GM19397 (cell line): ENCODE measurements around the gene TAF9B.
"Not testable (repeated sequence)": the region's sequence is repeated elsewhere in the genome, so short reads cannot be mapped to it uniquely, and the experiment has no call there.

Experiments used
- ATAC-seq: cut with Tn5 transposase; IDR thresholded peaks from one replicate; pipeline ENCODE4 v1.9.1; 2021; ENCODE audit warnings: mild to moderate bottlenecking, moderate library complexity; ENCODE audit not compliant: unreplicated experiment

TAF9B gene, protein sequence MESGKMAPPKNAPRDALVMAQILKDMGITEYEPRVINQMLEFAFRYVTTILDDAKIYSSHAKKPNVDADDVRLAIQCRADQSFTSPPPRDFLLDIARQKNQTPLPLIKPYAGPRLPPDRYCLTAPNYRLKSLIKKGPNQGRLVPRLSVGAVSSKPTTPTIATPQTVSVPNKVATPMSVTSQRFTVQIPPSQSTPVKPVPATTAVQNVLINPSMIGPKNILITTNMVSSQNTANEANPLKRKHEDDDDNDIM

DNA sequence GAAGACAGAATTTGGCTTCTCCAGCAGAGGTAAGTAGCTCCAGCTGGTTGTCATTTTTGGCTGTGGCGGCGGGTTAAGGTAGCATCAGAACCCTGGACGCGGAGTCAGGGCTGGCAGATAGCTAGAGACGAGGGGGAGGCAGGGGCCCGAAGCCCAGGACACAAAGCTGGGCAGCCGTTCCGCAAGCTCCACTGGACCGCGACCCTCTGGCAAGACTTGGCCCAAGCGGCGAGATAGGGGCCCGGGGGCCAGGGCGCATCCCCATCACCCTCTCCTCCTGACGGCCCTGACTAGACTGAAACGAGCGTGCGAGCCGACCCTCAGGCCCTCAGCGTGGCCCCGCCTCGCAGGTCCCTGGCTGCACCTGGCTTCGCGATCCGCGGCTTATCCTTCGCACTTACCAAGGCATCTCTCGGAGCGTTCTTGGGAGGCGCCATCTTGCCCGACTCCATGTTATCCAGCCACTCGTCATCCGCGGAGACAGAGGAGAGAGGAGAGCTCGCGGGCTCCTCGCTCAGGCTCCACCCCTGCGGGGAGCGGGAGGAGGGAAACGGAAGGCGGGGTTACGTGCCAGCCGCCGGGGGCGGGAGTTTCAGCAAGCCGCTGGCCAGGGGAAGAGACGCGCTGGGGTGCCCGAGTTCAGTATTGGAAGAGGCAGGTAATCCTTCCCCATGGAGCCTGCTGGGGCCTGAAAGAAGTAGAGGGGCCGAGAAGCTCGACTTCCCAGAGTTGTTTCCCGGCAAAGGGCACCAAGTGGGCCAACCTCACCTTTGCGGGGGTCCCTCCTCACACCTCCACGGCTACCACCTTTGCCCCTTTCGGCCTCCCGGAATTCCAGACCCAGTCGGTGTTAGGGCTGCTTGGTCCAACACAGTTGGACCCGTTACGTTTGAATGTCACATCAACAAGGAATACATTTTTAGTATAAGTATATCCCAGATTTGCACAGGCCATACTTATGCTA, at the start of gene TAF9B:
TSS of gene TAF9B (minus strand) at position 491 of the 964 bp plus-strand sequence. CDS start at position 452, 39 bp downstream.
- peak; percentile 98 for ATAC-seq

DNA sequence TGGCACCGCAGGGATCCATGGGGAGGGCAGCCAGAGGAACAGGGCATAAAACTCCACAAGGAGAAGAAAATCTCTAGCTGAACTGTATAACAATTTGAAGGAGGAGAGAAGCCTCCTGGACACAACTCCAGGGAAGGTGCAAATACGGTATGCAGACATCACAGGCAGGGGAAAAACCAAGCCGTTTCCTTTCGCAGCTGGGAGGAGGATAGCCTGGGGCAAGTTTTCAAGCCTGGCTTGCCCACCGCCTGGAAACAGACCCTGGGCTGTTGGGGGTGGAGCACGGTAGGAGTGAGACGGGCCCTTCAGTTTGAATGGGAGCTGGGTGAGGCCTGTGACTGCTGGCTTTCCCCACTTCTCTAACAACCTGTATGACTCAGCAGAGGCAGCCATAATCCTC, 43.4 kb upstream of the TAF9B start:
- ATAC-seq: no peak

DNA sequence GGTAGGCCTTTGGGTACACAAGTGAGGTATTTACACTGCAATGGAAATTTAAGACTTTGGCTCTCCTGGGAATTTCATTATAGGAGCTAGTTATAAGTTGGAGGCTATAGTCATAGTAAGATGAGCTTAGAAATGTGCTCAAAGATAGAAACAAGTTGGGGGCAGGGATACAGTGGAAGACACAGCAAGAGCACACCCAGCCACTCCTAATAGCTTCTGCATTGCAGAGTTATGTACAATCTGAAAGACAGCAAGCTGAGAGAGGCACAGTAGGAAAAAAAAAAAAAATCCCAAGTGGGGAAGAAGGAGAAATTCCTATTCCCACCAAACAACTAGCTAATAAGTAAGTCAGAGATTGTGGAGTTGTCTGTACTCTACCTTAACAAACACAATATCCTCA, 41.9 kb upstream of the TAF9B start:
- ATAC-seq: no peak

DNA sequence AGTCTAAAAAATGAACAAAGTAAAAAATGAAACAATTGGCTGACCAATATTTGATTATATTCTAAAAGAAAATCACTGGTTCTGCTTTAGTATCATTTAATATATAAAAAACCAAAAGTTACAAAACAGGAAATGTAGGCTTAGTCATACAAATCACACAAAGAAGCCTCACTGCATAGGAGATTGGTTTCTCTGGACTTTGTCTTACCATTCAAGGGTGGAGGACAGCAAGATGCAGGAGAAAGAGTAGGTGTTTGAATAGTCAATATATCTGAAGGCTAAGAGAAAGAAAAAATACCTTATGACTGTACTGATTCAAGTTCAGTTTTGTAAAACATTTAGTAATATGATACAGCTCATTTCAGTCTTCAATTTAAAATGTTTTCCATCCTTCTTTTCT, 28.6 kb upstream of the TAF9B start:
- no peak for ATAC-seq

DNA sequence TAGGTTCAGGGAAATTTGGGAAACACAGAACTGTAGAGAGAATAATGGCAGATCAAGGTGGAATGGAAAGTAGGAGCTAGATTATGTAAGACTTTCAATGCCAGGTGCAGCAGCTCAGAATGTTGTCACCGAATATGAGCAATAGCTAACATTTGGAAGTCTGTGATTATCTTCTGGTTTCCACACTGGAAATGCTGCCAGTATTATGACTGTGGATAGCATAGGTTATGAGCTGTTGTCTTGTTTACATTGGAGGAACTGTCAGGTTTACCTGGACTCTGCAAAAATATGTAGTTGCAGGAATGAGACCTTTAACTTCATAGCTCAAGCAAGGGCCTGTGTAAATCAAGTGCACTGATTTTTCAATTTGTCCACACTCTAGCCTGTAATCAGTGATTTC, 26.0 kb upstream of the TAF9B start:
- ATAC-seq: no peak

DNA sequence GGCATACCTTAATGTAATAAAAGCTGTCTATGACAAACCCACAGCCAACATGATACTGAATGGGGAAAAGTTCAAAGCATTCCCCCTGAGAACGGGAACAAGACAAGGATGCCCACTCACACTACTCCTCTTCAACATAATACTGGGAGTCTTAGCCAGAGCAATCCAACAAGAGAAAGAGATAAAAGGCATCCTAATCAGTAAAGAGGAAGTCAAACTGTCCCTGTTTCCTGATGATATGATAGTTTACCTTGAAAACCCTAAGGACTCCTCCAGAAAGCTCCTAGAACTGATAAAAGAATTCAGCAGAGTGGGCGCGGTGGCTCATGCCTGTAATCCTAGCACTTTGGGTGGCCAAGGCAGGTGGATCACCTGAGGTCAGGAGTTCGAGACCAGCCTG, 23.7 kb upstream of the TAF9B start:
- ATAC-seq: not testable (repeated sequence)

DNA sequence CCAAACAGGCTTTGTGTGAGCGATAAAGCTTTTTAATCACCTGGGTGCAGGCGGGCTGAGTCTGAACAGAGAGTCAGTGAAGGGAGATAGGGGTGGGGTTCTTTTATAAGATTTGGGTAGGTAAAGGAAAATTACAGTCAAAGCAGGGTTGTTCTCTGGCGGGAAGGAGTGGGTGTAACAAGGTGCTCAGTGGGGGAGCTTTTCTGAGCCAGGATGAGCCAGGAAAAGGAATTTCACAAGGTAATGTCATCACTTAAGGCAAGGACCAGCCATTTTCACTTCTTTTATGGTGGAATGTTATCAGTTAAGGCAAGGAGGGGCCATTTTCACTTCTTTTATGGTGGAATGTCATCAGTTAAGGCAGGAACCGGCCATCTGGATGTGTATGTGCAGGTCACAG, 21.3 kb upstream of the TAF9B start:
- not testable (repeated sequence) for ATAC-seq

DNA sequence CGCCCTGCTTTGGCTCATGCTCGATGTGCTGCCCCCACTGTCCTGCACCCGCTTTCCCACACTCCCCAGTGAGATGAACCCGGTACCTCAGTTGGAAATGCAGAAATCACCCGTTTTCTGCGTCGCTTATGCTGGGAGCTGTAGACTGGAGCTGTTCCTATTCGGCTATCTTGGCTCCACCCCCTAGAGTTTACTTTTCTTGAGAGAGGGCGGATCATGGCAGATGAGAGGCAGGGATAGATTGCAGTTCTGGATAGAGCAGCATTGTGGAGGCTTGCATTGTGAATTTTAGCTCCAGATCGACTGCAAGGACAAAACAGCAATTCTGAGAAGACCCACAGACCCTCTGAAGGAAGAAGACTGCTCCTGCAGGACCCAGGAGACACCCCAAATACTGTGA, 18.4 kb upstream of the TAF9B start:
- ATAC-seq: not testable (repeated sequence)

DNA sequence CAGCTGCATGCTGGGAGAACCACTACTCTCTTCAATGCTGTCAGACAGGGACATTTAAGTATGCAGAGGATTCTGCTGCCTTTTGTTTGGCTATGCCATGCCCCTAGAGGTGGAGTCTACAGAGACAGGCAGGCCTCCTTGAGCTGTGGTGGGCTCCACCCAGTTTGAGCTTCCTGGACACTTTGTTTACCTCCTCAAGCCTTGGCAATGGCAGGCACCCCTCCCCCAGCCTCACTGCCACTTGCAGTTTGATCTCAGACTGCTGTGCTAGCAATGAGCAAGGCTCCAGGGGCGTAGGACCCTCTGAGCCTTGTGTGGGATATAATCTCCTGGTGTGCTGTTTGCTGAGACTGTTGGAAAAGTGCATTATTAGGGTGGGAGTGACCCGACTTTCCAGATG, 17.9 kb upstream of the TAF9B start:
- not testable (repeated sequence) for ATAC-seq

DNA sequence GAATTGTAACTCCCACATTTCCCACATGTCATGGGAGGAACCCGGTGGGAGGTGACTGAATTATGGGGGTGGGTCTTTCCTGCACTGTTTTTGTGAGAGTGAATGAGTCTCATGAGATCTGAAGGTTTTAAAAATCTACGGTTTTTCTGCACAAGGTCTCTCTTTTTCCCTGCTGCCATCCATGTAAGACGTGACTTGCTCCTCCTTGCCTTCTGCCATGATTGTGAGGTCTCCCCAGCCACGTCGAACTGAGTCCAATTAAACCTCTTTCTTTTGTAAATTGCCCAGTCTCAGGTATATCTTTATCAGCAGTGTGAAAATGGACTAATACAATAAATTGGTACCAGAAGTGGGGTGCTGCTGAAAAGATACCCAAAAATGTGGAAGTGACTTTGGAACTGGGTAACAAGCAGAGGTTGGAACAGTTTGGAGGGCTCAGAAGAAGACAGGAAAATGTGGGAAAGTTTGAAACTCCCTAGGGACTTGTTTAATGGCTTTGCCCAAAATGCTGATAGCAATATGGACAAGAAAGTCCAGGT, 7.6 kb upstream of the TAF9B start:
- ATAC-seq: not testable (repeated sequence)

DNA sequence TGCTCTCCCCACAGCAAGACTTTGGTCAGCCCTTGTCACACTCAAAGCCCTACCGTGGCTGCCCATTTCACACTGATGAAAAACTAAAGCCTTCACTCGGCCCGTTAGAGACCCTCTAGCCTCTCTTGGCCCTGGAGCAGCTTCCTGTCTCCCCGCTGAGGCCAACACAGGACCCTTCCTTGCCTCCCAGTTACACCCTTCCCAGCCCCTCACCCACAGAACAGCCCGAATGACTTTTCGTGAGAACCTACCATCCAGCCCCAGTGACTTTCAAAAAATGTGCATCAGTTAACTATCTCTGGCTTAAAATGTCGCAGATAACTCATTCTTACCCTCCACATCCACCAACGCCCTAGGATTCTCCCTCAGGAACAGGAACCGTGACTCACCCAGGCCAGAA, 756 bp upstream of the TAF9B start:
- ATAC-seq: no peak

DNA sequence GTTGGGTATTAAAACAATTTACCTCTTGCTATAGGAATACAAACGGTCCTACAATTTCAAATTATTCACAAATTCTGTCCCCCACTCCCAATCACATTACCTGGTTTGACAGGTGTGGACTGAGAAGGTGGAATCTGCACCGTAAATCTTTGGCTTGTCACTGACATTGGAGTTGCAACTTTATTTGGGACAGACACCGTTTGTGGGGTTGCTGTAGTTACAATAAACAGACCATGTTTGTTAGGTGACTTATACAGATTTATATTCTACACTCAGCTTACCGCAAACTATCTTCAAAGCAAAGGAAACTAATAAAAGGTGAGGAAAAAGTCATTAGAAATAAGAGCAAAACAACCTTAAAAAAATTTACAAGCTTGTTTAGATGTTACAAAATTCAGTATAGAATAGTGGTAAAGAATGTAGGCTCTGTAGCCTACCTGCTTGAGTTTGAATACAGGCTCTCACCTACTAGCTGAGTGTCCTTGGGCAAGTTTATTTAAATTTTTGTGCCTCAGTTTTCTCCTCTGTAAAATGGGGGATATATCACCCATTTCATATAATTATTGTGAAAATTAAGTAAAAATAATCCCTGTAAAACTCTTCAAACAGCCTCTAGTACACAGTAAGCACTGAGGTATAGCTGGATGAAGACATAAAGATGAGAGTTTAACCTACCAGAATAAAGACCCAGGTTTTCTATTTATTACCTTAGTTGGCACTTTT, 6.1 kb downstream of the TAF9B start:
- no peak for ATAC-seq

DNA sequence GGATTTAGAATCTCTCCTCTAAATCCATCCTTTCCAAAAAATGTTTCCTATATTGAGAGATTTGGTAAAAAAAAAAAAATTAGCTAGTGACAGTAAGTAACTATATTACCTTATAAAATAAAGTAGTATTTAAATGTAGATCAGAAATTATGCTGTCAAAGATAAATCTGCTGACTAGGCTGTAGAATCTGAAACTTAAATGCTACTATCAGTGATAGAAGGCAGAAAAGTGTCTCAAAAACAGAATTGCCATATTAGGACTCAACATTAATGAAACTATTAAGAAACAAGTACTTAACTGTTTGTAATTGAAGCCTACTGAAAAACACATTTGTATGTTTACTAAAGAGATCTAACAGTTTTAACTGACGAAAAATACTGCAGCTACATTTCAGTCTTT, 8.3 kb downstream of the TAF9B start:
- ATAC-seq: no peak

DNA sequence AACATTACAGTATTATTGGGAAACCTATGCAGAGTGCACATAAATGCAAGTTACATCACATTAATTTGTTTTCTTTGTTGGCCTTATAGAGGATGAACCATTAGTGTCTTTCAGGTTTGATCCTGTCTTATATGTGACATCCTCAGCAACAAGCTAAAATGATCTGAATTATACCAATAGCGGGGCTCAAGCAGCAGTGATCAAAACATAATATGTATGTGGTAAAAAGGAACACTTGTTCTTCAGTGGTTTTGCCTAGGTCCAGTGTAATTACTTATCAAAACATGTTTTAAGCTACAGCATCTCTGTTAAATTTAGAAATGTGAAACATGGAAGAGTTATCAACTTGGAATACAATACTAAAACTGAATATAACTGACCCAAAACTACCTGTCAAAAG, 9.1 kb downstream of the TAF9B start:
- no peak for ATAC-seq

DNA sequence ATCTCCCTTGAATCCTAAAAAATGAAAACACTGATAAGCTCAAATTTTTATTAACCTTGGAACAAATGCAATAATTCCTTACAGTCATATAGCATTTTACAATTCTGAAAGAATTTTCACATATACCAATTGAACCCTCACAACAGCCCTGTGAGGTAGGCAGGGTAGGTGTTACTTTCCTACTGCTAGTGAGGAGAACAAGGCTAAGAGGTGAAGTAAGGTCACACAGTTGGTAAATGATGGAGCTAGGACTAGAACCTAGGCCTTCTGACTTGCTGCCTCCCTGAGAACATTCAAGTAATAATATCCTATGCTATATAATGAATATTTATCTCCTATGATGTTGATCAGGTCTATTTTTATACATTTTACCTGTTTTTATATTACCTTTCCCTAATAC, 9.7 kb downstream of the TAF9B start:
- no peak for ATAC-seq

DNA sequence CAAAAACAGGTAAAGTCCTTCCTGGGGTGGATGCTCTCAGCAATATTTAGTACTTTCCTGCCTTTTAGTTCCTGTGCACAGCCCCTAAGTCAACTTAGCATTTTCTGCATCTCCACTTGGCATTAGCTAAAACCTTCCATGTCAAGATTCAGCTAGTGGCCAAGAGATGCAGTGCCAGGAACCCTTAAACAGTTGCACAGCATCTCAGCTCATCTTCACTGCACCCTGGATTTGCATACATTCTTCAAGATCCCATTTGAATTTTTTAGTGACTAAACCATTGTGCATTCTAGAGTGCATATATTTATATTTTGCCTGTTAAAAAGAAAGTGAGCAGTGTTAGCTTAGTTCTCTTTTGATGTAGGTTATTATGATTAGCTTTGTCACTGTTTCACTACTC, 13.7 kb downstream of the TAF9B start:
- not testable (repeated sequence) for ATAC-seq

DNA sequence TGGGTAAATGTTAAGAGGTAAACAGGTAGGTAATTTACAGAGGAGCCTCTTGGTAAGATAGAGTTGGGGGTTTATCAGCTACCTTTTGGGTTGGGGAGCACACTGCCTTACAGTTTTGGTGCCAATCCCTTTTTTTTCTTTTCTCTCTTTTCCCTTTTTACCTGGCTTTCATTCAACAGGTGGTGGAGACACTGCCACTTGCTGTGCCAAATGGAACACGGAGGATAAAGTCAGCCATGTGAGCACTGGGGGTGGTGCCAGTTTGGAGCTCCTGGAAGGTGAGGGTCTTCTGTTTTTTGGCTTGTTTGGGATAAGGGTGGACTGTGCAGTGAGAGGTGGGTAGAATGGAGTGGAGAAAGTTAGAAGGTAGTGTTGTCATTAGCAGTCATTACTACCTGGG, 14.3 kb downstream of the TAF9B start:
- ATAC-seq: no peak

DNA sequence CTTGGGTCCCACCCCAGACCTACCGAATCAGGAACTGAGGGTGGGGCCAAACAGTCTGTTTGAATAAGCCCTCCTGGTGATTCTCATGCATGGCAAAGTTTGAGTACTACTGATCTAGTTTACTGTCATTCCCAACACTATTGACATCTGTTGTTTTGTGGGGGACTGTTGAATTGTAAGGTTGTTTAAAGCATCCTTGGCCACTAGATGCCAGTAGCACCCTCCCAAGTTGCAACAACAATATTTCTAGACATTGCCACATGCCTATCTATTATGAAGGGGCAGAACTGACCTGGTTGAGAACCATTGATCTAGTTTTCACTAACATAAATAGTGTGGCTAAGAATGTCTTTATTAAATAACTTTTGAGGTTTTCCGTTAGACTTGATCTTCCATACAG, 15.1 kb downstream of the TAF9B start:
- ATAC-seq: no peak

DNA sequence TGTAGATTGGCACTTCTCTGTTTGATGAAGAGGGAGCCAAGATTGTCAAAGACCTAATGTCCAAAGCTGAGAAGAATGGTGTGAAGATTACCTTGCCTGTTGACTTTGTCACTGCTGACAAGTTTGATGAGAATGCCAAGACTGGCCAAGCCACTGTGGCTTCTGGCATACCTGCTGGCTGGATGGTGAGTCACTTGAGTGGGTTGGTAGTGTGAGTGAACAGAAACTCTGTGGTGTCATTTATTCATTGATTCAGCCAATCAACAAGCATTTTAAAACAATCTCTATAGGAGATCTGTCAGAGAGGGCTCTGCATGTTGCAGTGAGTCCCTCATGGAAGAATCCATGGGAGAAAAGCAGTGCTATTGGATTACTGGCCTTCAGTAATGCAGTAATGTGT, 16.3 kb downstream of the TAF9B start:
- ATAC-seq: no peak

DNA sequence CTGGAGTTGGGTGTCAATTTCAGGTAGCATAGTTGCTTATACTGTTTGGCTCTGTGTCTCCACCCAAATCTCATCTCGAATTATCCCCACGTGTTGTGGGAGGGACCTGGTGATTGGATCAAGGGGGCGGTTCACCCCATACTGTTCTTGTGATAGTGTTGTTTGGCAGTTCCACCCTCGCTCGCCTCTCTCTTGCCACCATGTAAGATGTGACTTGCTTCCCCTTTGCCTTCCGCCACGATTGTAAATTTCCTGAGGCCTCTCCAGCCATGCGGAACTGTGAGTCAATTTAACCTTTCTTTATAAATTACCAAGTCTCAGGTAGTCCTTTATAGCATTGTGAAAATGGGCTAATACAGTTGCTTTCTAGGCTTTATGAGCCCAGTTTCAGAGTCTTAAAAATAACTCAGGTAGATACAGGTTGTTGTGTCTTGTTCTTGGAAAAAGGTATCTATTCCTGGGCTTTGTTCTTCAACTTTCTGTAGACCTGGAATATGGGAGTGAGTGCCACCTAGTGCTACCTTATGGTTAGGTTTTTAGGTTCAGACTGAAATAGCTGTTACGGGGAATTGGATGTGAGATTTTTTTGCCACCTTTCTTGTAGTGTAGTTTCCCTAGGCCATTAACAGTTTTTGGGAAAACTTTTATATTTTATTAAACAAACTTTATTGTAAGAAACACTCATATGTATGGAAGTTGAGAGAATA, 19.8 kb downstream of the TAF9B start:
- no peak for ATAC-seq

DNA sequence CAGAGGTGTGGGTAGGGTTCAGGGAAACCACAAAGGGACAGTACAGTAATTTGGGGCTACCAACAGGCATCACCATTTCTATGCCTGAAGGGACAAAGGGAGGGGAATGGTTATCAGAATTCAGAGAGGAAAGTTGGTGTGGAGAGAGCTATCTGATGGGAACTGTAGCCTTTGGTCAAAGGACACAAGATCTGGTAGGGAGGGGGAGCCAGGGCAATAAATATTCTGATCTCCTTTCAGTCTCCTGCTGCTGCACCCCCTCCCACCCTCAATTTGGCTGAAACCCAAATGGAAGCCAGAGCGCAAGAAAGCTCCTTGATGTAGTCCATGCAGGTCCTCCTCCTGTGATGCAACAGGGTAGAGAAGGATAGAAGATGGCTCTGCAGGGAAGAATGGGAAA, 20.8 kb downstream of the TAF9B start:
- no peak for ATAC-seq
